ENCODE results near the gene PLXNA4. TPM values are rescaled to one million over a fixed set of nuclear protein-coding genes. Genes with fewer than 3 reads are reported as not detected.

Gene PLXNA4
- total and polyA plus RNA-seq, 8 donors: 1.9 to 6.6 (median 3.4) TPM

DNA sequence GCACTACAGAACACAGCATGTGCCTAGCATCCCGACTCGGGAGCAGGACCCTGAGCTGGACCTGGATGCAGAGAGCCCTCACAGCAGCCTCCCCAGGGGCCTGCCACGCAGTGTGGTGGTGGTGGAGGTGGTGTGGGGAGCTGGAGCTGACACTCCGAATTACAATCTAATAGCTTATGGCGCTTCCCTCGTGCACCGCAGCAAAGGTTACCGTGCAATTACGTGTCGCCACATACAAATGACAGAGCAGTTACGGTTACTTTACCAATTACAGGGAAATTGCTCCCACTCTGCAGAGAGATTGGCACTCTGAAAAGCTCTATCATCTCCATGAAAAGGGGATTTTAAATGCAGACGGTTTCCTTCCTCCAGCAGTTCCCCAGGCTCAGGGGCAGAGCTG is 81.8 kb downstream of the PLXNA4 start:
- ATAC-seq (no peak), DNase-seq (no peak)
- no peaks in the 10 kb centered on the region for H3K4me1 ChIP-seq
- no peaks in the 10 kb centered on the region for H3K36me3 ChIP-seq
- no peaks in the 10 kb centered on the region for H3K9me3 ChIP-seq
- TF ChIP-seq, protein P1, sequence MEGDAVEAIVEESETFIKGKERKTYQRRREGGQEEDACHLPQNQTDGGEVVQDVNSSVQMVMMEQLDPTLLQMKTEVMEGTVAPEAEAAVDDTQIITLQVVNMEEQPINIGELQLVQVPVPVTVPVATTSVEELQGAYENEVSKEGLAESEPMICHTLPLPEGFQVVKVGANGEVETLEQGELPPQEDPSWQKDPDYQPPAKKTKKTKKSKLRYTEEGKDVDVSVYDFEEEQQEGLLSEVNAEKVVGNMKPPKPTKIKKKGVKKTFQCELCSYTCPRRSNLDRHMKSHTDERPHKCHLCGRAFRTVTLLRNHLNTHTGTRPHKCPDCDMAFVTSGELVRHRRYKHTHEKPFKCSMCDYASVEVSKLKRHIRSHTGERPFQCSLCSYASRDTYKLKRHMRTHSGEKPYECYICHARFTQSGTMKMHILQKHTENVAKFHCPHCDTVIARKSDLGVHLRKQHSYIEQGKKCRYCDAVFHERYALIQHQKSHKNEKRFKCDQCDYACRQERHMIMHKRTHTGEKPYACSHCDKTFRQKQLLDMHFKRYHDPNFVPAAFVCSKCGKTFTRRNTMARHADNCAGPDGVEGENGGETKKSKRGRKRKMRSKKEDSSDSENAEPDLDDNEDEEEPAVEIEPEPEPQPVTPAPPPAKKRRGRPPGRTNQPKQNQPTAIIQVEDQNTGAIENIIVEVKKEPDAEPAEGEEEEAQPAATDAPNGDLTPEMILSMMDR (IDR thresholded peaks at IDR 0.05): no peak
- H3K27ac ChIP-seq: no peak overlapping the region
- intact Hi-C loops (cut with DNase I): no loop called here
- no peaks in the 10 kb centered on the region for H3K27me3 ChIP-seq
- no peak overlapping the region for H3K4me3 ChIP-seq

DNA sequence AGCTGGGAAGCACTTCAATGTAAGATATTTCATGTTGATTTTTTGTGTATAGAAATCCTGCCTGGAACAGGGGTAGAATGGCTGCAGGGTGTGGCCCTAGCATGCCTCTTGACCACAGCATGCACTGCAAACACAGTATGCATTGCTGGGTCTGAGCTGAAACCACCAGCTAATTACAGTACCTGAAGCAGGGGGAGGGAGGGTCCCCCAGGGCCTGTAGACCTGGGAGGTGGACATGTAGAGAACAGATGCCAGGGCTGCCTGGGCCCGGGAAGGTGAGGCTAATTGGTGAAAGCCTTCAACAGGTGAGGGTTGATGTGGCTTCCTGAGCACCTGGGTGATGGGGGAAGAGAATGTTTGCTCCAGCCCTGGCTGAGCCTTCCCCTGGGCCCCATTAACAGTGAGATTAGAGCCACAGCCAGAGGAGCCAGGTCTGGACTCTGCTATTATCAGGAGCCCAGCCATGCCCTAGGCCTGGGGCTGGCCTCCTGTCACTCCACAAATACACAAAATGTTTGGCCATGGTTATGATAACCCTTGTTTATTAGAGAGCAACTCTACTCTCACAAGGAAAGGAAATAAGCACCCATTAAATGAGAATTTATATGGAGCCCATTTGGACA is 83.3 kb downstream of the PLXNA4 start:
- Histone ChIP-seq H3K36me3 (no peaks in the 10 kb centered on the region), H3K4me1 (no peaks in the 10 kb centered on the region), H3K9me3 (no peaks in the 10 kb centered on the region), H3K27ac (no peak overlapping the region), H3K4me3 (no peak overlapping the region), H3K27me3 (no peaks in the 10 kb centered on the region)
- intact Hi-C loops (cut with DNase I): no loop called here
- TF ChIP-seq, protein P1 (IDR thresholded peaks at IDR 0.05): no peak
- DNase-seq (no peak), ATAC-seq (no peak)

DNA sequence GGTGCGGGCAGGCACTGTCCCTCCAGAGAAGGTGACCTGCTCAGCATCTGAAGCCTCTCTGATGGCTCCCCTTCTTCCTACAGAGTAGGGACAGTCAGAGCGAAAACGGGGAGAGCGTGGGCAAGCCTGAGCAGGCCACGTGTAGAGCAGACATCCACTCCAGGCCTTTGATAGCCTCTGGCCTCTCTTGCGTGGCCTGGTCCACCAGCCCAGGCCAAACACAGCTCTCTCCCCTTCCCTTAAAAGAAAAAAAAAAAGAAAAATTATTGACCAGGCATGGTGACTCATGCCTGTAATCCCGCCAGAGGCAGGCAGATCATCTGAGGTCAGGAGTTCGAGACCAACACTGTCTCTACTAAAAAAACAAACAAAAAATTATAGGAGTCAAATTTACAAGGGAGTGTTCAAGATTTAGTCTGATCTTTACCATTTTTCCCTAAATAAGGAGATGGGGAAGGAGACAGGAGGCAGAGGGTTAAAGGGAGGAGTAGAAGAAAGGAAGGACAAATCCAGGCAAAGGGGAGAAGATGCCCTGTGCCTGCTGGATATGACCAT is 84.8 kb downstream of the PLXNA4 start:
- Histone ChIP-seq H3K27ac (no peak overlapping the region), H3K9me3 (no peaks in the 10 kb centered on the region), H3K4me3 (no peak overlapping the region), H3K36me3 (no peaks in the 10 kb centered on the region), H3K4me1 (no peaks in the 10 kb centered on the region), H3K27me3 (peaks cover 0 to under 1% of the 10 kb centered on the region in 2 donors)
- intact Hi-C loops (cut with DNase I): no loop called here
- ATAC-seq (no peak), DNase-seq (no peak)
- TF ChIP-seq, protein P1 (IDR thresholded peaks at IDR 0.05): no peak

DNA sequence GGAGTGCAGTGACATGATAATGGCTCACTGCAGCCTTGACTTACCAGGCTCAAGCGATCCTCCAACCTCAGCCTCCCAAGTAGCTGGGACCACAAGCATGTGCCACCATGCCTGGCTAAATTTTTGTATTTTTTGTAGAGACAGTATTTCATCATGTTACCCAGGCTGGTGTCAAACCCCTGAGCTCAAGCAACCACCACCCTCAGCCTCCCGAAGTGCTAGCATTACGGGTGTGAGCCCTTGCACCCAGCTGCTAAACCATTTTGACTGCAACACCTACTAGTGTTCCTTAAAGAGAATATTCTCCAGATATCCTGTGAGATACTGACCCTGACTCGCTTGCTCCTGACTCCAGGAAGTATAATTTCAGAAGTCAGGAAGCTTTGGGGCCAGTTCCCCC is 85.8 kb downstream of the PLXNA4 start:
- TF ChIP-seq, protein P1 (IDR thresholded peaks at IDR 0.05): no peak
- no peaks in the 10 kb centered on the region for H3K9me3 ChIP-seq
- H3K4me1 ChIP-seq: no peaks in the 10 kb centered on the region
- no peak overlapping the region for H3K27ac ChIP-seq
- DNase-seq: no peak
- H3K4me3 ChIP-seq: no peak overlapping the region
- peaks cover 0 to 5% of the 10 kb centered on the region in 2 donors for H3K27me3 ChIP-seq
- H3K36me3 ChIP-seq: no peaks in the 10 kb centered on the region
- no peak for ATAC-seq
- intact Hi-C loops (cut with DNase I): no loop called here

DNA sequence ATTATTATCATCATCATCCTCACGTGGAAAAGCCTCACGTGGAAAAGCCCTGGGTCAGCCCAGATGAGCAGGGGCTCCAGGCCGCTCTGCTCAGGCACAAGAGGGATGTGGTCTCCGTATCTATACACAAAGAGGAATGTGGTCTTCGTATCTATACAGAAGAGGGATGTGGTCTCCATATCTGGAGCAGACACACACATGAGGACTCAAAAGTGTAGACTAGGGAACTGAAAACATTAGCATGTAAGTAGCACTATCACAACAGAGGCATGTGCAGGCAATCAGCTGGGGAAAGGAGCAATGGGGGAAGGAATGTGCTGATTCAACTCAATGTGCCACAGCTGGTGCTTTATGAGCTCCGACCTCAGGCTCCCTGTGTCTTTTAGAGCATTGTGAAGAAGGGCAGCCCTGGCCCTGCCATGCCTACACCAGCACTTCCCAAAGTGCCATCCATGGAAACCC is 86.5 kb downstream of the PLXNA4 start:
- Histone ChIP-seq H3K4me1 (no peaks in the 10 kb centered on the region), H3K4me3 (no peak overlapping the region), H3K27me3 (peaks cover 0 to 5% of the 10 kb centered on the region in 2 donors), H3K36me3 (no peaks in the 10 kb centered on the region), H3K27ac (no peak overlapping the region), H3K9me3 (no peaks in the 10 kb centered on the region)
- intact Hi-C loops (cut with DNase I): no loop called here
- DNase-seq (no peak), ATAC-seq (peak; percentile 12)
- TF ChIP-seq, protein P1 (IDR thresholded peaks at IDR 0.05): no peak
